GM19099 (cell line): ENCODE results near the gene COQ8B.

Source experiments
- POLR2A ChIP-seq: IDR thresholded peaks from 3 replicates; pipeline ENCODE4 v1.6.1; 2011; ENCODE audit warnings: low read depth; ENCODE audit not compliant: insufficient read length; ENCODE audit errors: extremely low read depth

Gene COQ8B

DNA sequence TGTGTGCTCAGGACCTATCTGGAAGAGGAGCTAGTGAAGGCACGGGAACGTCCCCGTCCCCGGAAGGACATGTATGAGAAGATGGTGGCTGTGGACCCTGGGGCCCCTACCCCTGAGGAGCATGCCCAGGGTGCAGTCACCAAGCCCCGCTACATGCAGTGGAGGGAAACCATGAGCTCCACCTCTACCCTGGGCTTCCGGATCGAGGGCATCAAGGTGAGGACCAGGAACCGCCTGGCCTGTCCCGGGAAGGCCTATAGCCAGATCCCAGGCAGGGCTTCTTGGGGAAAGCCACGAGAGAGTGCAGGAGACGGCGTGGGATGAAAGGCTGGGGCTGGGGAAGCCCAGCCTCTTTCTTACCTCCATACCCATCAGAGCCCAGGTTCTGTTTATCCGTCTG is 16.5 kb upstream of the COQ8B start:
- TF ChIP-seq POLR2A = no peak

DNA sequence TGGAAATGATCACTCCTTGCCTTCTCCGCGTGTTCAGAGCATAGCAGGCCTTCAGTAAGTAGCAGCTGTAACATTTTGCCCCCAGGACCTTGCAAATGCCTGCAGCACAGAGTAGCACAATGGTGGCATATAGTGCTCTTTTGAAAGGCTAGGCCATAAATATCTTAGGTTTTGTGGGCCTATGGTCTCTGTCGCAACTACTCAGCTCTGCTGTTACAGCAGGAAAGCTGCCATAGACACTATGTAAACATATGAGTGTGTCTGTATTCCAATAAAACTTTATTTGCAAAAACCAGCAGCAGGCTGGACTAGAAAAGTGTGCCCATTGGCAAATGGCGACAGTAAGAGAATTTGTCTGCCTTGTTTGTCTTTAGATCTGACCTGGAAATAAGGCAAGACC is 9.6 kb upstream of the COQ8B start:
- TF ChIP-seq POLR2A = no peak

DNA sequence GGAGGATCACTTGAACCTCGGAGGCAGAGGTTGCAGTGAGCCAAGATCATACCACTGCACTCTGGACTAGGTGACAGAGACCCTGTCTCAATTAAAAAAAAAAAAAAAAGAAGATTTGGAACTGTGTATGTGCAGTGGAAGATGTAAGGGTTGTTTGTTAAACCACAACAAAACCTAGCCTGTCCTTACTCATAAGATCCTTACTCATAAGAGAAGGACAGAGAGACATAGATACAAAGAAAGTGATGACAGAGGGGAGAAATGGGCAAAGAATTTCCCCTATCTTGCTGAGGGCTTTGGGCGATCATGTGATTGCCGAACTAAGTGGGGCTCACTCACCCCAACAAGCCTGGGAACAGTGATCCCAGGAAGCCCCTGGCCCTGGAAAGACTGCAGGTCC is 8.2 kb upstream of the COQ8B start:
- TF ChIP-seq POLR2A = no peak

DNA sequence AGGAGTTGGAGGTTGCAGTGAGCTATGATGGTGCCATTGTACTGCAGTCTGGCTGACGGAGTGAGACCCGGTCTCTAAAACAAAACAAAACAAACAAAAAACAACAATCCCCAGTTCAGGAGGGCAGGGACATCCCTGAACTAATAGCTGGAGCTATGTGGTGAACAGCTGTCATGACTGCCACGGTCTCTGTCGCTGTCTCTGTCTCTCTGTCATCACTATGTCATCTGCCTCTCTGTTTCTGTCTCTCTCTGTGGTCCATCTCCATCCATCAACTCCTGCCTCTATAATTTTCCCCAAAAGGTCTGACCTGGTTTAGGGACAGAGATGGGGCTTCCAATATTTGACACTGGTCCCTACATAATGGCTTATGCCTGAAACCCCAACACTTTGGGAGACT is 7.6 kb upstream of the COQ8B start:
- TF ChIP-seq POLR2A = no peak

DNA sequence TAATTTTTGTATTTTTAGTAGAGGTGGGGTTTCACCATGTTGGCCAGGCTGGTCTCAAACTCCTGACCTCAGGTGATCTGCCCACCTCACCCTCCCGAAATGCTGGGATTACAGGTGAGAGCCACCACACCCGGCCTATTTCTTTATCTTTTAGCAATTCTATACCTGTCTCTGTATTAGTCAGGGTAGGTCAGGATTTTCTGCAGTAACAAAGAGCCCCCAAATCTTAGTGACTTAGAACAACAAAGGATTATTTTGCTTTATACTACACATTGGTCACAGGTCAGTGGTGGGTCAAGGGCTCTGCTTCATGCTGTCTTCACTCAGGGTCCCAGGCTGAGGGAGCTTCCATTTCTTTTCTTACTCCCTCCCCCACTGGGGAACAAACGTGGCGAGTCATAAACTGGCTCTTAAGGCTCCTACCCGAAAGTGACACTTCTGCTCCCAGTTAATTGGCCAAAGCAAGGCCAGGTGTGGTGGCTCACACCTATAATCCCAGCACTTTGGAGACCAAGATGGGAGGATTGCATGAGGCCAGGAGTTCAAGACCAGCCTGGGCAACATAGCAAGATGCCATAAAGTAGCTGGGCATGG is 7.1 kb upstream of the COQ8B start:
- TF ChIP-seq POLR2A = no peak

DNA sequence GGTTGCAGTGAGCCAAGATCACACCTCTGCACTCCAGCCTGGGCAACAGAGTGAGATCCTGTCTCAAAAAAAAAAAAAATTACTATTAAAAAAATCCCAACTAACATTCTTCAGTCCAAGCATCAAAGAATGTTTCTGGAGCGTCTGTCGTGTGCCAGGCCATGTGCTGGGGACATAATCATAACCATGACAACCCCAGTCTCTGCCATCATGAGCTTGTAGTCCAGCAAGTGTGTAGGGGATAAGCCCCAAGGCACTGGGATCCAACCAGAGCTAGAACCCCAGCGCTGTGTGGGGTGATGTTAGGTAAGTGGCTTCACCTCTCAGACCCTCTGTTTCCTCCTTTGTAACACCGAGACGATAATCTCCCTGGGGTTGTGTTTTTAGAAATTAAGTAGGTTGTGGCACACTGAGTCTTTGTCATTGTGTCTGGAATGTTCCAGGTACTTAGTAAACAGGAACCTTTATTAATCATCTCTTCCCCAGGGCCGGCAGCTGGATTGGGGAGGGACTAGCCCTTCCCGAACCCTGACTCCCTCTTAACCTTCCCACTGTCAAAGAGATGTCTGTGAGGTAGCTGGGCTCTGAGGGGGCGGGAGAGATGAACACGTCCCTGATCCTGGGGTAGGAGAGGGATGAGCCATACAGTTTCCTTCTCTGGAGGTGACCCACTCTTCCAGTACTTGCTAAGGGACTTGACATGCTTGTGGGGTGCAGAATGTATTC is 5.4 kb upstream of the COQ8B start:
- TF ChIP-seq POLR2A = no peak

DNA sequence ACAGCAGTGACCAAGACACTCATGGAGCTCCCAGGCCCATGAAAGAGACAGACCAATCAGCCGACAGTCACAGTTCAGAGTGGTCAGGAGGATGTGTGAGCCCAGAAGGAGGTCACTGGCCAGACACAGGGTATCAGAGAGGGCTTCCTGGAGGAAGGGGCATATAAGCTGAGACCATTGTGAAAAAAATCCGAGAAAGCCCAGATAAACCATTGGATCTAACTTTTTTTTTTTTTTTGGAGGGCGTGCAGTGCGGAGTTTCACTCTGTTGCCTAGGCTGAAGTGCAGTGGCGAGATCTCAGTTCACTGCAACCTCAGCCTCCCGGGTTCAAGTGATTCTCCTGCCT is 4.4 kb upstream of the COQ8B start:
- TF ChIP-seq POLR2A = no peak

DNA sequence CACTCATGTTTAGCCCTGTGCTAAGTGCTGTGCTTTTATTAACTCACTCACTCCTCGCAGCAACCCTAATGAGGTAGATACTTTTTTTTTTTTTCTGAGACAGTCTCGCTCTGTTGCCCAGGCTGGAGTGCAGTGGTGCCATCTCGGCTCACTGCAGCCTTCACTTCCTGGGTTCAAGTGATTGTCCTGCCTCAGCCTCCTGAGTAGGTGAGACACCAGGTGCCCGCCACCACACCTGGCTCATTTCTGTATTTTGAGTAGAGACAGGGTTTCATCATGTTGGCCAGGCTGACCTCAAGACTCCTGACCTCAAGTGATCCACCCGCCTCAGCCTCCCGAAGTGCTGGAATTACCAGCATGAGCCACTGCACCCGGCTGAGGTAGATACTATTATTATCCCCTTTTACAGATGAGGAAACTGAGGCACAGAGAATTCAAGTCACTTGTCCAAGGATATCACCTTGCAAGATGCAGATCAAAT is 2.8 kb upstream of the COQ8B start:
- TF ChIP-seq POLR2A = no peak

DNA sequence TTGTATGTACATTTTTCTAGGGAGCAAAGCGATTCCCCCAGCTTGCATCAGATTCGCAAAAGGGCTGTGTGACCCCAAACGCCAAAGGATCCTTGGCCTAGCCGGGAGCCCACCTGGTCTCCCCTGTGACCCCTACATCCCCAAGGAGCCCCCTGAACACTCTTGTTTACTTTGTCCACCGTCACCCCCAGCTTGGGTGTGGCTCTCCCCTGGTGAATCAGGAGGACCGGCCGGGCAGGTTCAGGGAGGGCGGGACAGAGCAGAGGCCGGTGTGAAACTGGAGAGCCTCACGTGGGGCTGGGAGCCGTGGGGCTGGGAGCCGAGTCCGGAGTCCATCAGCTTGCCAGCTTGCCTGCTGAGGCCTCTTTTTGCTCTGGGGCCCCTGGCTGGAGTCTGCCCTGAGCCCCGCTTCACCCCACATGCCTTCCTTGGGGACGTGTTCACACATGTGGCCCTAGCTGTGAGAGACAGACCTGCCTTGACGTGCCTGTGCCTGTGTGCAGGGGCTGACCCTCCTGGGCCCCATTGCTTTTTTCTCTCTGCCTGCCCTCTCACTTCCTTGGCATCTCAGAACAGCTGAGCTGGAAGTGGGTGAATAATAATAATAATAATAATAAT is 2.2 kb upstream of the COQ8B start:
- TF ChIP-seq POLR2A = peak; percentile 30

DNA sequence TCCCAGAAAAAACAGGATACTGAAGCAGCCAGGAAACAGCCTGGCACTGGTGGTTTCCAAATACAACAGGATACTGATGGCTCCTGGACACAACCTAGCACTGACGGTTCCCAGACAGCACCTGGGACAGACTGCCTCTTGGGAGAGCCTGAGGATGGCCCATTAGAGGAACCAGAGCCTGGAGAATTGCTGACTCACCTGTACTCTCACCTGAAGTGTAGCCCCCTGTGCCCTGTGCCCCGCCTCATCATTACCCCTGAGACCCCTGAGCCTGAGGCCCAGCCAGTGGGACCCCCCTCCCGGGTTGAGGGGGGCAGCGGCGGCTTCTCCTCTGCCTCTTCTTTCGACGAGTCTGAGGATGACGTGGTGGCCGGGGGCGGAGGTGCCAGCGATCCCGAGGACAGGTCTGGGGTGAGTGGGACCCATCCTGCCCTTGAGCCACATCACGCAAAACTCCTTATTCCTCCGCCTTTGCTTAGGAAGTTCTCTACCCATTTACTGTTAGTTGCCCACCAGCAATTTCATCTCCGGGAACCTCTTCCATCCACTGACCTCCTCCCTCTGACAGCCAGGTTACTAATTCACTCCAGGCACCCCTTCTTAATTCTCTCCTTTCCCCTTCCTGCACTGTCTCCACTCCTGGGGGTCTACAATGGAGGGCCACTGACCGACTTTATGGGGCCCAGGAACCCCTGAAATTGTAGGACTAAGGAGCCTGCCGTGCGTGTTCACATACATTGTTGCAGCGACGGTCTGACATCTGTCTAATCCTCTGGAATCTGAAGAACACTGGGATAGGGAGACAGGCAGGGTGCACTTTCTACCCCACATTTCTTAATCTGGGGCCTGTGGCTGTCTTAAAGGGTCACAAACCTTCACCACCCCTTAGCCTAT is 1.4 kb upstream of the COQ8B start:
- TF ChIP-seq POLR2A = no peak

DNA sequence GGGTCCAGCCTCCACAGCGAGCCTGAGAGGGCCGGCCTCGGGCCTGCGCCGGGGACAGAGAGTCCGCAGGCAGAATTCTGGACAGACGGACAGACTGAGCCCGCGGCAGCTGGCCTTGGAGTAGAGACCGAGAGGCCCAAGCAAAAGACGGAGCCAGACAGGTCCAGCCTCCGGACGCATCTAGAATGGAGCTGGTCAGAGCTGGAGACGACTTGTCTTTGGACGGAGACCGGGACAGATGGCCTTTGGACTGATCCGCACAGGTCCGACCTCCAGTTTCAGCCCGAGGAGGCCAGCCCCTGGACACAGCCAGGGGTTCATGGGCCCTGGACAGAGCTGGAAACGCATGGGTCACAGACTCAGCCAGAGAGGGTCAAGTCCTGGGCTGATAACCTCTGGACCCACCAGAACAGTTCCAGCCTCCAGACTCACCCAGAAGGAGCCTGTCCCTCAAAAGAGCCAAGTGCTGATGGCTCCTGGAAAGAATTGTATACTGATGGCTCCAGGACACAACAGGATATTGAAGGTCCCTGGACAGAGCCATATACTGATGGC is 716 bp upstream of the COQ8B start:
- TF ChIP-seq POLR2A = no peak

DNA sequence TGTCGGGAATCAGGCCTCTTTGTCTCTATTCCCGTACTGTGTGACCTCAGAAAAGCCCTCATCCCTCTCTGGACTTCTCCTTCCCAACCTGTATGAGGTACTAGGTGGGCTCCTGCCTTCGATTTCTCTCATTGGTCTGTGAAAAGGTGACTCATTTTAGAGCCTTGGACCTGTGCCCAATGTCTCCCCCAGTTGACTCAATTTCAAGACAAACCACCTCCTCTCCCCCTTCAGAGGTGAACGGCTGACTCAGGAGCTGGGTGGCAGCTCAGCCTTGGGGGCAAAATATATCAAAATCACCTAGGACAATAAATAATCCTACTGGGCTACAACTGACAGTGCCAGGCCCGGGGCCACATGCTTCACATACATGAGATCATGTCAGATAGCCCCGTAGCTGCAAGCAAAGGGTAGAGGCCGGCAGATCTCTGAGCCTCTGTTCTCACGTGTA is 630 bp downstream of the COQ8B start:
- no peak for TF ChIP-seq POLR2A

DNA sequence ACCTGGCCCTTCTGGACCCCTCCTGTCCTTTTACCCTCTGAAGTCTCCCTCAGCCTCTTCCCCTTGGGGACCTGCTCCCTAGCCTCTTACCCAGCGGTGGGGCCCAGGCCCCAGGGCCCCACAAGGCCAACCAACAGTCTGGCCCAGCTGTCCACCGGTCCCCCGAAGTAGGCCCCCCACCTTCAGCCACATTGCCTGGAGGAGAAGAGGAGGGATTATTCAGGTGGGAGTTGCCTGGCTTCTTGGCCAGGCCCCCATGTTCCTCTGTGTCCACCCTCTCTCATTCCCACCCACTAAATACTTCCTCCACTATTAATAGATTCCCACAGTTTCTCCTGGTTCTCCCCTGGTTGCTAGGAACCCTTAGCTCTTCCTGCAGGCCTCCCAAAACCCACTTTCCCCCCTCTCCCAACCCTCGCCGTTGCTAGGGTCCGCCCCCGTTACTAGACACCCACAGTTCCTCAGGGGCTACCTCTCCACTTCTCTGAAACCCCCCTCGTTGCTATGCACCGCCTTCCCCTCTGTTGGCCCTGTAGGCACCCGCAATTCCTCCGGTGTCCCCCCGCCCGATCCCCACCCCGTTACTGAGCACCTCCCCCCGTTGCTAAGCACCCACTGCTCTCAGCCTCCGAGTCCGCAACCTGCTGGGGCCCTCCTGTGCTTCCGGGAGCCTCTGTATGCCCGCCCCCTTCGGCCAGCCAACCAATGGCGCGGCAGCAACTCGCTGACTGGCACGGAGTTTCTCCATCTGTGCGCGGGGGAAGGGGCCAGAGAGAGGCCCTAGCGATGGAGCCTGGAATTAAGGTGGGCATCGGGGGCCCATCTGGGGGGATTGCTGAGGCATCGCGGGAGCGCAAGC is 2.0 kb downstream of the COQ8B start:
- TF ChIP-seq POLR2A = peak; percentile 38

DNA sequence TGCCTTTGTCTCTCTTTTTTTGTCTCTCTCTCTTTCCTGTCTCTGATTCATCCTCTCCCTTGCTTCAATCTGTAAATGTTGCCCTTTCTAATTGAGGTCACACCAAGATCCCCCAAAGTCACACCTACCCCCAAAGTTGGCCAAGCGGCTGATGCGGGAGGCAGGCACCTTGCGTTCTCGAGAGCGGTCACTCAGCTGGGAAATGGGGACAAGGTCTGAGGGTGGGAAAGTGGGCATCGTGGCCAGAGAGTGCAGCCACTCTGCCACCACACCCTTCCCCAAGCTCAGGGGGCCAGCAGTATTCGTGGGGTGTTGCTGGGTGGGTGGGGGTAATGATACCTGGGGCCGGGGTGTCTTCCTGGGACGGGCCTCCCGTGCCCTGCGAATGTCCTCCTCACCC is 2.7 kb downstream of the COQ8B start:
- no peak for TF ChIP-seq POLR2A
